Heart right ventricle (tissue), 16 donors: ENCODE data around the gene AQP1. TPM values are rescaled to one million over a fixed set of nuclear protein-coding genes. Genes with fewer than 3 reads are reported as not detected.
A peak's percentile ranks its signal among the peaks of the same experiment; 100 is the strongest.

Experiments used
- ATAC-seq, 8 donors: fragments of 200-7000 bp; cut with Tn5 transposase; one replicate each; pipeline ENCODE4 v1.9.1; 2020; ENCODE audit warnings: mild to moderate bottlenecking in 8 of 8, moderate library complexity in 8 of 8, moderate number of reproducible peaks in 1 of 8
- DNase-seq, 2 donors: peaks; one replicate each; pipeline ENCODE4 v3.0.0-alpha.2; 2020
- H3K27ac ChIP-seq, 10 donors: fragments of 200-600 bp; sonication (generic) in 2 of 10; one replicate each; pipeline versions ENCODE4 v1.5.0 to v1.8.0; 2020 to 2022; ENCODE audit warnings: mild to moderate bottlenecking in 3 of 10
- H3K27me3 ChIP-seq, 7 donors: fragments of 200-600 bp; one replicate each; pipeline ENCODE4 v1.8.0; 2021 to 2022; ENCODE audit warnings: mild to moderate bottlenecking in 2 of 7
- H3K36me3 ChIP-seq, 9 donors: fragments of 200-600 bp; sonication (generic) in 1 of 9; one replicate each; pipeline versions ENCODE4 v1.5.0 to v1.8.0; 2020 to 2022; ENCODE audit warnings: mild to moderate bottlenecking in 2 of 9
- H3K4me1 ChIP-seq, 9 donors: fragments of 200-600 bp; sonication (generic) in 1 of 9; one replicate each; pipeline versions ENCODE4 v1.5.0 to v1.8.0; 2020 to 2022; ENCODE audit warnings: mild to moderate bottlenecking in 4 of 9
- H3K4me3 ChIP-seq, 10 donors: fragments of 200-600 bp; sonication (generic) in 2 of 10; one replicate each; pipeline versions ENCODE4 v1.5.0 to v1.8.0; 2020 to 2022; ENCODE audit warnings: mild to moderate bottlenecking in 7 of 10, moderate library complexity in 2 of 10
- H3K9me3 ChIP-seq, 11 donors: fragments of 200-600 bp in 10 of 11; sonication (generic) in 2 of 11; one replicate each; pipeline versions ENCODE4 v1.5.0 to v1.8.0; 2013 to 2022; ENCODE audit warnings: mild to moderate bottlenecking in 2 of 11, control low read depth in 1 of 11, moderate library complexity in 1 of 11
- CTCF ChIP-seq, 9 donors: fragments of 200-600 bp; sonication (generic) in 2 of 9; IDR thresholded peaks; one replicate each; pipeline versions ENCODE4 v1.5.0 to v1.8.0; 2021 to 2022; ENCODE audit warnings: antibody characterized with exemption in 9 of 9, mild to moderate bottlenecking in 5 of 9, moderate library complexity in 1 of 9
- WGBS, 2 donors: extraction: QIAGEN DNeasy Blood & Tissue Kit; methylation state at CpG; one replicate each; pipeline ENCODE4 v1.1.7; 2013; ENCODE audit warnings: inconsistent platforms in 1 of 2; 5-methylcytosine and 5-hydroxymethylcytosine counted together
- intact Hi-C, 10 donors: fragments of 100-400 bp; cut with DNase I; formaldehyde crosslinking; loops; one replicate each; pipeline versions ENCODE4 v1.11.1 to v1.14.2; 2022
- polyA plus RNA-seq, 2 donors: library from polyadenylated mRNA; stranded (reverse); fragments of 200-250 nt; gene quantifications; one replicate each; pipeline ENCODE4 v1.2.3, GENCODE V29; 2013
- total RNA-seq, 10 donors: library from RNA; stranded (reverse); fragmentation: NEBNext Ultra II Directional in 3 of 10; extraction: Animal tissue kit (Norgen Biotek cat#: 25700) in 3 of 10; gene quantifications; one replicate each; pipeline versions ENCODE4 v1.2.1 to v1.2.4, GENCODE V29; 2021 to 2023
- donor health status: Arrhythmogenic right ventricular cardiomyopathy.
- donor health status: ischemic (EF 13 %, LVEDD 7.1; RV severe dilation, severe dysfunction).
- donor health status: healthy with polysubstance abuse.
- donor health status: DM: no; HTN: yes; CAD: no.
- donor health status: DM: no; HTN: no; CAD: no.
- donor health status: ischemic (EF 25% LVEDD 6.9; RV normal size, moderate dysfunction).
- donor health status: ischemic (EF 25% LVEDD 5.7; RV mildly dilated, moderate dysfunction).
- donor health status: healthy.
- donor health status: DM: yes; HTN: yes; CAD: no.
- donor health status: Ischemic cardiomyopathy.
- donor health status: ischemic (EF 35%, LVEDD 5.7; RV mildly dilated, moderate dysfunction).
- donor health status: nonischemic (EF 11% LVEDD 7.7; RV severe dilation, severe dysfunction).
- donor health status: DM: yes; HTN: yes; CAD: no.
- donor health status: PGD.
- donor health status: ischemic (EF 29% LVEDD 5.4; RV normal size, mild dysfunction).
- donor health status: nonischemic (EF 23%, LVEDD 6.1; RV moderate dilation, normal function).

The AQP1 gene
- total and polyA plus RNA-seq, 12 donors = 101 to 274 (median 182) TPM

- WGBS, 2 donors = 72 to 75% methylated on average over 13 of the region's 13 CpGs
- Histone ChIP-seq H3K9me3 (peaks cover 0 to 9% (median 0%) of the 10 kb centered on the region in 11 donors), H3K4me3 (no peak overlapping the region), H3K4me1 (peaks cover 10 to 78% (median 40%) of the 10 kb centered on the region in 9 donors), H3K27me3 (no peaks in the 10 kb centered on the region), H3K36me3 (peaks cover 0 to 28% (median 9%) of the 10 kb centered on the region in 9 donors), H3K27ac (peak overlapping the region in 9 of 10 donors; percentile 39 to 71 (median 62))
- peak; percentile 54 to 75 for DNase-seq
- intact Hi-C loops = loop anchor here in 3 of 10 donors (5.0 to 10.0 kb wide), 3 partner anchors 37 to 55 kb away; no protein-coding TSS in a partner anchor
- ATAC-seq = peak; percentile 47 to 82 (median 76)
- no peak for TF ChIP-seq CTCF (IDR thresholded peaks at IDR 0.05)
Measured at GRCh38 chr7:30869794-30870611, 41.6 kb upstream of the AQP1 start.

GRCh38 chr7:30870821-30871518, 40.7 kb upstream of the AQP1 start:
- H3K27ac ChIP-seq = peak overlapping the region in 9 of 10 donors; percentile 22 to 67 (median 49)
- H3K4me1 ChIP-seq = peaks cover 10 to 73% (median 35%) of the 10 kb centered on the region in 9 donors
- ATAC-seq (no peak), DNase-seq (no peak)
- no peak overlapping the region for H3K4me3 ChIP-seq
- H3K9me3 ChIP-seq = peaks cover 0 to 9% (median 0%) of the 10 kb centered on the region in 11 donors
- no peak for TF ChIP-seq CTCF (IDR thresholded peaks at IDR 0.05)
- H3K36me3 ChIP-seq = peaks cover 0 to 37% (median 9%) of the 10 kb centered on the region in 9 donors
- no peaks in the 10 kb centered on the region for H3K27me3 ChIP-seq
- 81 to 85% methylated on average over 10 of the region's 10 CpGs for WGBS, 2 donors
- intact Hi-C loops = loop anchor here in 1 of 10 donors (5.0 kb wide), 1 partner anchor 36 kb away; no protein-coding TSS in a partner anchor

- Histone ChIP-seq H3K36me3 (peaks cover 0 to 37% (median 9%) of the 10 kb centered on the region in 9 donors), H3K4me1 (peaks cover 10 to 72% (median 33%) of the 10 kb centered on the region in 9 donors), H3K27me3 (no peaks in the 10 kb centered on the region), H3K9me3 (peaks cover 0 to 9% (median 0%) of the 10 kb centered on the region in 11 donors), H3K27ac (peak overlapping the region in 1 of 10 donors; percentile 55), H3K4me3 (no peak overlapping the region)
- 96 to 98% methylated on average over 5 of the region's 5 CpGs for WGBS, 2 donors
- TF ChIP-seq CTCF (IDR thresholded peaks at IDR 0.05) = no peak
- DNase-seq (no peak), ATAC-seq (no peak)
- intact Hi-C loops = loop anchor here in 1 of 10 donors (5.0 kb wide), 1 partner anchor 36 kb away; no protein-coding TSS in a partner anchor
Measured at GRCh38 chr7:30871655-30872054, 40.0 kb upstream of the AQP1 start.

GRCh38 chr7:30873207-30873606, 38.4 kb upstream of the AQP1 start:
- no peak for ATAC-seq
- peaks cover 0 to 37% (median 9%) of the 10 kb centered on the region in 9 donors for H3K36me3 ChIP-seq
- peaks cover 0 to 9% (median 0%) of the 10 kb centered on the region in 11 donors for H3K9me3 ChIP-seq
- no peak for DNase-seq
- intact Hi-C loops = loop anchor here in 1 of 10 donors (5.0 kb wide), 1 partner anchor 34 kb away; no protein-coding TSS in a partner anchor
- H3K4me3 ChIP-seq = no peak overlapping the region
- 67 to 71% methylated on average over 2 of the region's 2 CpGs for WGBS, 2 donors
- peaks cover 5 to 64% (median 23%) of the 10 kb centered on the region in 9 donors for H3K4me1 ChIP-seq
- peak overlapping the region in 5 of 10 donors; percentile 8 to 68 (median 46) for H3K27ac ChIP-seq
- no peak for TF ChIP-seq CTCF (IDR thresholded peaks at IDR 0.05)
- H3K27me3 ChIP-seq = no peaks in the 10 kb centered on the region
